K562 (cell line): Measurements from ENCODE around the gene NINL. TPM values are rescaled to one million over a fixed set of nuclear protein-coding genes. Genes with fewer than 3 reads are reported as not detected.

Experiments
- ATAC-seq: fragments of 200-7000 bp; cut with Tn5 transposase; 3 replicates; pipeline ENCODE4 v1.9.1; 2020; ENCODE audit warnings: moderate library complexity
- BruUV-seq: library from RNA; stranded (reverse); fragments of 400-500 nt; replicated peaks from 2 replicates; lab custom pipeline; 2021; lab: Mats Ljungman, UMichigan
- CTCF ChIA-PET: fragments of 300-600 bp; formaldehyde crosslinking; extraction: SDS; loops from one replicate; lab custom pipeline; 2021; ENCODE audit warnings: low intra/inter-chr PET ratio; lab: Yijun Ruan, JAX
- POLR2A ChIA-PET: fragments of 300-600, 350-650 bp; sonication (Branson Sonifier 250); formaldehyde crosslinking; extraction: SDS; loops from one replicate; lab custom pipeline; 2021; ENCODE audit warnings: antibody characterized with exemption, inconsistent platforms; lab: Yijun Ruan, JAX
- DNase-seq, 4 experiments: peaks; one replicate each; pipeline versions ENCODE4 v3.0.0 to v3.0.0-alpha.2; 2011 to 2018; ENCODE audit warnings: low spot score in 3 of 4, mixed read lengths in 3 of 4; ENCODE audit errors: extremely low read depth in 1 of 4
- FAIRE-seq: peaks from 2 replicates; lab custom pipeline; 2011; peaks lifted over from hg19 to GRCh38; lab: Jason Lieb, UNC
- H2AFZ ChIP-seq: 2 replicates; pipeline ENCODE4 v1.6.0; 2011; ENCODE audit warnings: low read depth, low read length, control low read depth, inconsistent platforms
- H3K27ac ChIP-seq: fragments of 200-600 bp; 3 replicates; pipeline ENCODE4 v1.8.0; 2011; ENCODE audit warnings: low read depth, mild to moderate bottlenecking, control low read depth, inconsistent platforms, low read length, moderate library complexity, mixed read lengths; ENCODE audit errors: extremely low read depth
- H3K27me3 ChIP-seq, 2 experiments: fragments of 300-600 bp in 1 of 2; 2 replicates in 1 of 2; 3 replicates in 1 of 2; pipeline versions ENCODE4 v1.6.0 to v1.8.0; 2011; ENCODE audit warnings: inconsistent platforms in 2 of 2, low read length in 2 of 2, mild to moderate bottlenecking in 1 of 2, mixed read lengths in 1 of 2, moderate library complexity in 1 of 2; ENCODE audit not compliant: control insufficient read depth in 2 of 2, insufficient read depth in 2 of 2
- H3K36me3 ChIP-seq: fragments of 300-600 bp; 3 replicates; pipeline ENCODE4 v1.8.0; 2011; ENCODE audit warnings: mild to moderate bottlenecking, low read length, inconsistent platforms; ENCODE audit not compliant: control insufficient read depth, insufficient read depth
- H3K4me1 ChIP-seq, 2 experiments: fragments of 200-600 bp in 1 of 2; replicated peaks in 1 of 2; 2 replicates in 1 of 2; 3 replicates in 1 of 2; pipeline versions ENCODE4 v1.5.1 to v1.8.0; 2011; ENCODE audit warnings: inconsistent platforms in 2 of 2, low read length in 2 of 2, mild to moderate bottlenecking in 1 of 2, mixed read lengths in 1 of 2, moderate library complexity in 1 of 2; ENCODE audit not compliant: control insufficient read depth in 2 of 2, insufficient read depth in 2 of 2
- H3K4me2 ChIP-seq: 2 replicates; pipeline ENCODE4 v1.6.1; 2011; ENCODE audit warnings: low read length, control low read depth, inconsistent platforms, mixed read lengths; ENCODE audit not compliant: insufficient read depth
- H3K4me3 ChIP-seq: fragments of 200-600 bp; sonication (generic), shearing (Covaris generic); 2 replicates; pipeline ENCODE4 v1.5.1; 2016; ENCODE audit warnings: control low read depth, inconsistent platforms
- H3K79me2 ChIP-seq: fragments of 200-600 bp; 3 replicates; pipeline ENCODE4 v1.8.0; 2011; ENCODE audit warnings: low read length, inconsistent platforms; ENCODE audit not compliant: control insufficient read depth, insufficient read depth
- H3K9ac ChIP-seq, 2 experiments: 2 replicates each; pipeline versions ENCODE4 v1.6.0 to v1.6.1; 2011; ENCODE audit warnings: low read depth in 2 of 2, low read length in 2 of 2, control low read depth in 1 of 2, inconsistent platforms in 1 of 2, mild to moderate bottlenecking in 1 of 2, mixed read lengths in 1 of 2; ENCODE audit not compliant: insufficient read depth in 1 of 2
- H3K9me1 ChIP-seq: one replicate; pipeline ENCODE4 v1.6.0; 2011; ENCODE audit warnings: inconsistent platforms, mild to moderate bottlenecking, low read length, moderate library complexity; ENCODE audit not compliant: control insufficient read depth, insufficient read depth
- H3K9me3 ChIP-seq: replicated peaks from 2 replicates; pipeline ENCODE4 v1.5.1; 2011; ENCODE audit warnings: low read depth, low read length, inconsistent platforms; ENCODE audit not compliant: control insufficient read depth, insufficient read depth
- H4K20me1 ChIP-seq: replicated peaks from 2 replicates; pipeline ENCODE4 v1.6.1; 2011; ENCODE audit warnings: low read length, inconsistent platforms, mixed read lengths; ENCODE audit not compliant: control insufficient read depth, insufficient read depth
- ARHGAP35 ChIP-seq: fragments of 450-650 bp; IDR thresholded peaks from 2 replicates; pipeline ENCODE4 v1.6.1; 2018; ENCODE audit not compliant: partially characterized antibody
- ASH1L ChIP-seq: fragments of 450-650 bp; IDR thresholded peaks from 2 replicates; pipeline ENCODE4 v1.6.1; 2018; ENCODE audit warnings: borderline replicate concordance, mild to moderate bottlenecking, low read depth; ENCODE audit not compliant: partially characterized antibody
- EP400 ChIP-seq: fragments of 450-650 bp; IDR thresholded peaks from 2 replicates; pipeline ENCODE4 v1.6.1; 2017; ENCODE audit warnings: antibody characterized with exemption, mild to moderate bottlenecking, moderate library complexity
- HIVEP1 ChIP-seq: fragments of 250-450 bp; sonication (Bioruptor Pico); IDR thresholded peaks from 2 replicates; pipeline ENCODE4 v1.4.0; 2020; ENCODE audit warnings: mild to moderate bottlenecking
- KAT2B ChIP-seq: IDR thresholded peaks from one replicate; pipeline ENCODE4 v1.6.1; 2012; ENCODE audit warnings: low read depth, mild to moderate bottlenecking, control low read depth, inconsistent platforms, low read length, moderate library complexity
- PURB ChIP-seq: sonication (generic); formaldehyde crosslinking; IDR thresholded peaks from 2 replicates; pipeline ENCODE4 v1.9.0; 2021; ENCODE audit warnings: low read depth, mild to moderate bottlenecking, missing genetic modification reagents
- TBL1XR1 ChIP-seq, 2 experiments: IDR thresholded peaks; 2 replicates each; pipeline ENCODE4 v1.6.1; 2012; ENCODE audit warnings: improper control_type of control experiment in 2 of 2, low read length in 2 of 2, mild to moderate bottlenecking in 1 of 2
- ZNF354B ChIP-seq: fragments of 250-450 bp; sonication (Bioruptor Pico); IDR thresholded peaks from 2 replicates; pipeline ENCODE4 v1.4.0; 2020
- ZNF449 ChIP-seq: fragments of 250-450 bp; sonication (Bioruptor Pico); IDR thresholded peaks from 2 replicates; pipeline ENCODE4 v1.8.0; 2022; ENCODE audit warnings: moderate library complexity, mild to moderate bottlenecking, inconsistent platforms
- WGBS: fragments of 100-300 bp; shearing (Covaris generic); methylation state at CpG from one replicate; pipeline ENCODE4 v1.1.6; 2016; ENCODE audit warnings: low coverage, mixed read lengths; ENCODE audit not compliant: insufficient coverage; ENCODE audit errors: missing lambda C conversion rate; 5-methylcytosine and 5-hydroxymethylcytosine counted together
- in situ Hi-C: fragments of 300-500 bp; cut with MboI; formaldehyde crosslinking; loops from 4 replicates; pipeline ENCODE4 v1.15.0; 2018; ENCODE audit warnings: inconsistent platforms, mixed read lengths
- intact Hi-C: fragments of 100-400 bp; cut with micrococcal nuclease; formaldehyde crosslinking; loops from 2 replicates; pipeline ENCODE4 v1.14.2; 2022
- polyA plus RNA-seq, 8 experiments: library from polyadenylated mRNA; depleted of rRNA in 4 of 8; stranded (reverse) in 5 of 8; unstranded in 3 of 8; fragments of >200 nt; fragmentation: Nextera tagmentation in 2 of 8; fragmentation: Illumina TruSeq in 1 of 8; extraction: Ambion mirVana in 2 of 8; extraction: Trizol in 1 of 8; gene quantifications; 2 replicates each; pipeline versions ENCODE4 v1.2.1 to v1.2.3, GENCODE V29; 2011 to 2014; ENCODE audit warnings: inconsistent platforms in 1 of 8, missing spikeins in 1 of 8
- total RNA-seq, 7 experiments: library from RNA; depleted of rRNA in 6 of 7; stranded (reverse); fragments of >200 nt in 6 of 7; fragmentation: Illumina TruSeq in 2 of 7; extraction: Trizol in 2 of 7; gene quantifications; 2 replicates each; pipeline versions ENCODE4 v1.2.1 to v1.2.3, GENCODE V29; 2011 to 2021; ENCODE audit warnings: low replicate concordance in 1 of 7
- TF ChIP-seq, protein P1 (sequence below), 2 experiments: IDR thresholded peaks in 1 of 2; conservative IDR thresholded peaks in 1 of 2; 2 replicates each; pipeline ENCODE4 v1.6.1; 2016; ENCODE audit warnings: low read depth in 2 of 2, mild to moderate bottlenecking in 1 of 2, missing compliant biosample characterization in 1 of 2, missing genetic modification characterization in 1 of 2, moderate library complexity in 1 of 2

Gene NINL
- total and polyA plus RNA-seq, 9 of the 15 experiments (the other 6 are each of a cell fraction or from before 2014, with no cell fraction given) = 0.03 to 0.22 (median 0.05) TPM; not detected in 5

GRCh38 chr20:25459111-25459830 lies 126.1 kb downstream of the NINL start:
- no peak overlapping the region for H3K27ac ChIP-seq
- H3K4me3 ChIP-seq = no peak overlapping the region
- H3K9ac ChIP-seq = no peak overlapping the region
- no peaks in the 10 kb centered on the region for H3K9me3 ChIP-seq
- no peak overlapping the region for H3K4me2 ChIP-seq
- peak; percentile 27; the same call in 1 of the 3 replicates for ATAC-seq
- H3K79me2 ChIP-seq = no peaks in the 10 kb centered on the region
- H4K20me1 ChIP-seq = no peaks in the 10 kb centered on the region
- H2AFZ ChIP-seq = no peak overlapping the region
- CTCF ChIA-PET = no interaction called here
- H3K4me1 ChIP-seq = no peaks in the 10 kb centered on the region; a peak in 1 of 5 replicates
- in situ Hi-C loops = no loop called here
- DNase-seq = no peak
- TF ChIP-seq, protein P1, sequence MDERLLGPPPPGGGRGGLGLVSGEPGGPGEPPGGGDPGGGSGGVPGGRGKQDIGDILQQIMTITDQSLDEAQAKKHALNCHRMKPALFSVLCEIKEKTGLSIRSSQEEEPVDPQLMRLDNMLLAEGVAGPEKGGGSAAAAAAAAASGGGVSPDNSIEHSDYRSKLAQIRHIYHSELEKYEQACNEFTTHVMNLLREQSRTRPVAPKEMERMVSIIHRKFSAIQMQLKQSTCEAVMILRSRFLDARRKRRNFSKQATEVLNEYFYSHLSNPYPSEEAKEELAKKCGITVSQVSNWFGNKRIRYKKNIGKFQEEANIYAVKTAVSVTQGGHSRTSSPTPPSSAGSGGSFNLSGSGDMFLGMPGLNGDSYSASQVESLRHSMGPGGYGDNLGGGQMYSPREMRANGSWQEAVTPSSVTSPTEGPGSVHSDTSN (CRISPR knock-in tag; IDR thresholded peaks at IDR 0.05; ENCODE audit: low read depth) = no peak
- TF ChIP-seq, protein P1 (tag; conservative IDR thresholded peaks at IDR 0.05; ENCODE audit: low read depth) = no peak
- TF ChIP-seq KAT2B (no peak), TBL1XR1 (IDR thresholded peaks at IDR 0.05; ENCODE audit: low read length in 2 of 2) (no peak), ZNF449 (no peak), ASH1L (no peak), HIVEP1 (CRISPR knock-in tag) (no peak), ZNF354B (CRISPR knock-in tag) (no peak), EP400 (no peak), PURB (CRISPR knock-in tag) (no peak), ARHGAP35 (no peak)
- TF ChIP-seq, all 486 proteins: peak for 0
- Histone ChIP-seq H3K27me3 (peaks cover 20 to 74% of the 10 kb centered on the region in 2 experiments; a peak in 3 of 5 replicates), H3K9me1 (no peaks in the 10 kb centered on the region), H3K36me3 (no peaks in the 10 kb centered on the region)
- no TSS peak for BruUV-seq
- 3% methylated on average over 10 of the region's 20 CpGs for WGBS
- intact Hi-C loops = no loop called here
- no peak for FAIRE-seq
- POLR2A ChIA-PET = interaction anchor here (0.6 kb wide), 1 partner anchor 159 kb away, joined by 3 read pairs; no protein-coding TSS in a partner anchor
